DND-41 (cell line): ENCODE data around the gene CCDC142.

Experiments
- ATAC-seq: fragments of 200-7000 bp; cut with Tn5 transposase; 3 replicates; pipeline ENCODE4 v1.9.1; 2021; ENCODE audit warnings: low read depth; ENCODE audit not compliant: insufficient read depth
- DNase-seq: peaks from one replicate; pipeline ENCODE4 v3.0.0-alpha.2; 2020
- H2AFZ ChIP-seq: 2 replicates; pipeline ENCODE4 v1.6.0; 2012; ENCODE audit warnings: low read depth, low read length
- H3K27ac ChIP-seq: 2 replicates; pipeline ENCODE4 v1.5.1; 2012; ENCODE audit warnings: low read length, inconsistent platforms
- H3K27me3 ChIP-seq: fragments of 200-600 bp; sonication (generic); 2 replicates; pipeline ENCODE4 v1.6.0; 2012; ENCODE audit warnings: low read length, mild to moderate bottlenecking, inconsistent platforms; ENCODE audit not compliant: insufficient read depth, poor library complexity
- H3K36me3 ChIP-seq: 2 replicates; pipeline ENCODE4 v1.5.1; 2012; ENCODE audit warnings: low read length, inconsistent platforms; ENCODE audit not compliant: insufficient read depth
- H3K4me1 ChIP-seq: 2 replicates; pipeline ENCODE4 v1.5.1; 2012; ENCODE audit warnings: mild to moderate bottlenecking, low read length; ENCODE audit not compliant: insufficient read depth
- H3K4me2 ChIP-seq: 2 replicates; pipeline ENCODE4 v1.6.0; 2012; ENCODE audit warnings: mild to moderate bottlenecking, moderate library complexity, low read length, inconsistent platforms; ENCODE audit not compliant: insufficient read depth
- H3K4me3 ChIP-seq, 2 experiments: fragments of 200-600 bp in 1 of 2; shearing (Covaris generic) in 1 of 2; 2 replicates each; pipeline ENCODE4 v1.5.1; 2012 to 2016; ENCODE audit warnings: inconsistent platforms in 2 of 2, low read length in 2 of 2, mild to moderate bottlenecking in 2 of 2, low read depth in 1 of 2, moderate library complexity in 1 of 2
- H3K79me2 ChIP-seq: 2 replicates; pipeline ENCODE4 v1.6.0; 2012; ENCODE audit warnings: low read length, inconsistent platforms; ENCODE audit not compliant: insufficient read depth
- H3K9ac ChIP-seq: 2 replicates; pipeline ENCODE4 v1.6.0; 2012; ENCODE audit warnings: low read depth, mild to moderate bottlenecking, inconsistent platforms, low read length, moderate library complexity
- H3K9me3 ChIP-seq: 2 replicates; pipeline ENCODE4 v1.5.1; 2012; ENCODE audit warnings: low read length, moderate library complexity, mild to moderate bottlenecking, inconsistent platforms; ENCODE audit not compliant: insufficient read depth, severe bottlenecking
- H4K20me1 ChIP-seq: 2 replicates; pipeline ENCODE4 v1.6.0; 2012; ENCODE audit warnings: low read length; ENCODE audit not compliant: insufficient read depth
- CTCF ChIP-seq: IDR thresholded peaks from 2 replicates; pipeline ENCODE4 v1.5.1; 2012; ENCODE audit warnings: borderline replicate concordance, low read length, moderate library complexity, mild to moderate bottlenecking; ENCODE audit not compliant: poor library complexity, severe bottlenecking; ENCODE audit errors: extremely low read depth
- EZH2 ChIP-seq: IDR thresholded peaks from 3 replicates; pipeline ENCODE4 v1.6.1; 2012; ENCODE audit warnings: borderline replicate concordance, low read depth, mild to moderate bottlenecking, moderate library complexity, low read length, inconsistent platforms; ENCODE audit not compliant: severe bottlenecking

CCDC142 gene

GRCh38 chr2:74516650-74517049, 33.9 kb upstream of the CCDC142 start:
- H3K27ac ChIP-seq, result no peak overlapping the region
- H4K20me1 ChIP-seq, result no peaks in the 10 kb centered on the region
- no peak overlapping the region for H3K4me2 ChIP-seq
- no peak overlapping the region for H3K4me3 ChIP-seq
- H3K27me3 ChIP-seq, result peaks cover 28% of the 10 kb centered on the region
- H2AFZ ChIP-seq, result no peak overlapping the region
- H3K36me3 ChIP-seq, result no peaks in the 10 kb centered on the region
- H3K79me2 ChIP-seq, result no peaks in the 10 kb centered on the region
- H3K9me3 ChIP-seq, result no peaks in the 10 kb centered on the region
- no peak for TF ChIP-seq CTCF
- TF ChIP-seq EZH2, result no peak
- ATAC-seq, result no peak
- H3K9ac ChIP-seq, result no peak overlapping the region
- peaks cover 7% of the 10 kb centered on the region; the same call in 1 of the 2 replicates for H3K4me1 ChIP-seq
- no peak for DNase-seq

- DNase-seq, result no peak
- H2AFZ ChIP-seq, result no peak overlapping the region
- H3K36me3 ChIP-seq, result no peaks in the 10 kb centered on the region
- no peak overlapping the region for H3K27ac ChIP-seq
- no peak overlapping the region for H3K4me2 ChIP-seq
- TF ChIP-seq CTCF (no peak), EZH2 (no peak)
- no peaks in the 10 kb centered on the region for H3K79me2 ChIP-seq
- H3K27me3 ChIP-seq, result peaks cover 28% of the 10 kb centered on the region
- H3K9ac ChIP-seq, result no peak overlapping the region
- H4K20me1 ChIP-seq, result no peaks in the 10 kb centered on the region
- peaks cover 7% of the 10 kb centered on the region; the same call in 1 of the 2 replicates for H3K4me1 ChIP-seq
- no peak for ATAC-seq
- H3K9me3 ChIP-seq, result no peaks in the 10 kb centered on the region
- H3K4me3 ChIP-seq, result no peak overlapping the region
Measured at GRCh38 chr2:74515981-74516633, 33.3 kb upstream of the CCDC142 start.

GRCh38 chr2:74515271-74515980, 32.6 kb upstream of the CCDC142 start:
- H2AFZ ChIP-seq, result no peak overlapping the region
- TF ChIP-seq CTCF (no peak), EZH2 (no peak)
- no peaks in the 10 kb centered on the region for H3K79me2 ChIP-seq
- peaks cover 28% of the 10 kb centered on the region for H3K27me3 ChIP-seq
- no peak overlapping the region for H3K9ac ChIP-seq
- no peaks in the 10 kb centered on the region for H4K20me1 ChIP-seq
- peaks cover 7% of the 10 kb centered on the region; the same call in 1 of the 2 replicates for H3K4me1 ChIP-seq
- no peaks in the 10 kb centered on the region for H3K36me3 ChIP-seq
- H3K4me2 ChIP-seq, result no peak overlapping the region
- no peak overlapping the region for H3K27ac ChIP-seq
- no peaks in the 10 kb centered on the region for H3K9me3 ChIP-seq
- DNase-seq (no peak), ATAC-seq (no peak)
- no peak overlapping the region for H3K4me3 ChIP-seq
